Esophagus muscularis mucosa (tissue), 3 donors: Measurements from ENCODE around the gene YPEL2.

ENCODE experiments used
- CTCF ChIP-seq, 3 experiments: fragments of 200-600 bp in 2 of 3; fragments of 450-650 bp in 1 of 3; sonication (generic) in 2 of 3; IDR thresholded peaks; one replicate each; pipeline ENCODE4 v1.5.1; 2017 to 2019; ENCODE audit warnings: antibody characterized with exemption in 3 of 3, mild to moderate bottlenecking in 2 of 3, moderate library complexity in 1 of 3
- POLR2A ChIP-seq: fragments of 450-650 bp; IDR thresholded peaks from one replicate; pipeline ENCODE4 v1.6.1; 2017; ENCODE audit warnings: antibody characterized with exemption, moderate library complexity, mild to moderate bottlenecking, low read depth
- POLR2AphosphoS5 ChIP-seq, 2 donors: sonication (generic); formaldehyde crosslinking; IDR thresholded peaks; one replicate each; pipeline ENCODE4 v1.6.1; 2017; ENCODE audit warnings: antibody characterized with exemption in 2 of 2

- no peak for TF ChIP-seq CTCF (IDR thresholded peaks at IDR 0.05)
- no peak for TF ChIP-seq POLR2A
- TF ChIP-seq POLR2AphosphoS5 (IDR thresholded peaks at IDR 0.05) = no peak
These were observed 14.0 kb downstream of the YPEL2 start for GRCh38 chr17:59345476-59345875.
